HG02981 (cell line): Measurements from ENCODE around the gene RFX1.

ENCODE experiments used
- ATAC-seq: cut with Tn5 transposase; IDR thresholded peaks from one replicate; pipeline ENCODE4 v1.9.1; 2021; ENCODE audit warnings: mild to moderate bottlenecking, moderate library complexity; ENCODE audit not compliant: unreplicated experiment

The RFX1 gene

GRCh38 chr19:13961826-13962698 lies 44.1 kb downstream of the RFX1 start:
- no peak for ATAC-seq

DNA sequence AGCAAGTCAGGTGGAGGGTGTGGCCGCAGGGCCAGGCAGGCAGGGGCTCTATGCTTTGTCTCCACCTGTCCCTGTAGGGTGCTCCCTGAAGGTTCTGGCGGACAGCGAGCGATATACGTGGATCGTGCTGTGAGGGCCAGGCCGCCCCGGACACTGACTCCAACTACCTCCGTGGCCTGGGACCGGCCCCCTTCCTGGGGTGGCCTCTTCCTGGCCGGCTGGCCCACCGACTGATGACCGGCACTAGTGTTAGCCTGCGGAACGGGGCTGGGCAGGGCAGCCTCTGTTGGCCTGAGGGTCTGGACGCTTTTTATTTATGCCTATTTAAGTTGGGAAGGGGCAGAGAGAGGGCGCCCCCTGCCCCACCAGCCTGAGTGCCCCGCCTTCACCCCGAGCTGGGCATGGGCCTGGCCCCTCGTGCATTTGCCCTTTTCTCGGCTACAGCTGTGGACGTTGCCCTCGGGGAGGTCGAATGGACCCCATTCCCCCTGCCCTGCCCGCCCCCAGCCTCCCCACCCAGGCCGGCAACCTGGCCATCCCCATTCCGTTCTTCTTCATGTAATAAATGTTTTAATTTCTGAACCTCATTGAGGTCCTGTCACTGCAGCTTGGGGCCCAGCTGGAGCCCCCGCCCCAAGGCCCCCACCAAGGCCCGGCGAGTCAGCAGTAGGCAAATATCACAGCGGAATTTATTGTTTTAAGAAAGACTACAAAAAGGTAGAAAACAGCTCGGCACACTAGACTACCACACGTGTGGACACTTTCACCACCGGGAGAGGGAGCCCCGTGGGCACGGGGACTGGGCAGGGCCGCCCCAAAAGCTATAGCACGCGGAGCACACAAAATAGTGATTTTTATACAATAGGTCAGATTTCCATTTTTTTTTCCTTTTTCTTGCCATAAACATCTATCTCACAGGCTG lies 45.0 kb downstream of the RFX1 start:
- ATAC-seq: no peak

GRCh38 chr19:13959962-13960862 lies 45.9 kb downstream of the RFX1 start:
- no peak for ATAC-seq

GRCh38 chr19:13959141-13959961 lies 46.8 kb downstream of the RFX1 start:
- no peak for ATAC-seq

DNA sequence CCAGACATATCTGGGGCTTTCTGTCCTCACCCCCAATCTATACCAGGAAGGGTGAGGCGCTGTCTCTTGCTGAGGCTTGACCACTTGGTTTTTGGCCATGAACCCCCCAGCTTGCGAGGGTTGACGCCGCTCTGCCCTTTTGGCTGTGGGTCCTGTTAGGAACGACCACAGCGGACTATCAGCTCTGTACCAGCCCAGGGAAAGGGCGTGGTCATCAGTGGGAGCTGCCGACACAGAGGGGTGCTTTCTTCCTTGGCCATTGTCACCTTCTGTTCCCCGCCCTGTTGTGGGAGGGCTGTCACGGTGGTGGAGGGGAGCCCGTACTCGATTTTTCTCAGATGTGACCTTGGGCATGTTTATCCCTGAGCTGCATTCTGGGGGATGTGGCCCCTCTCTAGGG lies 48.1 kb downstream of the RFX1 start:
- no peak for ATAC-seq

DNA sequence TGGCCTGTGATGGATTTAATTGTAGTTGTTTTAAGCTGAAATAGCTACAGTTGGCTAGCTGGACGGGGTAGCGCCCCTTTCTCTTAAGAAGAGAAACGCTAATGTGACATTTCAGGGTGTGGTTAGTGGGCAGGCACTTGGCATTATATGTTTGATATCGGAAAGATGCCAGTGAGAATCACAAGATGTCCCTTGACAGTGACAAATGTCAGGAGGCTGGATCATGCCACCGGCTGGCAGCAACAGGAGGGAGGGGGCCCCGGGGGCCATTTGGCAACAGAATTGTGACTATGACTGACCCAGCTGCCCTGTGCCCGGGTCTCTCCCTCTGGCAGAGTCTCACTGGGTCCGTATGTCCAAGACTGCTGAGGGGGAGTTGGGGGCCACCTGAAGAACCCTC lies 49.1 kb downstream of the RFX1 start:
- ATAC-seq: no peak

GRCh38 chr19:13956365-13956744 lies 49.8 kb downstream of the RFX1 start:
- ATAC-seq: no peak

DNA sequence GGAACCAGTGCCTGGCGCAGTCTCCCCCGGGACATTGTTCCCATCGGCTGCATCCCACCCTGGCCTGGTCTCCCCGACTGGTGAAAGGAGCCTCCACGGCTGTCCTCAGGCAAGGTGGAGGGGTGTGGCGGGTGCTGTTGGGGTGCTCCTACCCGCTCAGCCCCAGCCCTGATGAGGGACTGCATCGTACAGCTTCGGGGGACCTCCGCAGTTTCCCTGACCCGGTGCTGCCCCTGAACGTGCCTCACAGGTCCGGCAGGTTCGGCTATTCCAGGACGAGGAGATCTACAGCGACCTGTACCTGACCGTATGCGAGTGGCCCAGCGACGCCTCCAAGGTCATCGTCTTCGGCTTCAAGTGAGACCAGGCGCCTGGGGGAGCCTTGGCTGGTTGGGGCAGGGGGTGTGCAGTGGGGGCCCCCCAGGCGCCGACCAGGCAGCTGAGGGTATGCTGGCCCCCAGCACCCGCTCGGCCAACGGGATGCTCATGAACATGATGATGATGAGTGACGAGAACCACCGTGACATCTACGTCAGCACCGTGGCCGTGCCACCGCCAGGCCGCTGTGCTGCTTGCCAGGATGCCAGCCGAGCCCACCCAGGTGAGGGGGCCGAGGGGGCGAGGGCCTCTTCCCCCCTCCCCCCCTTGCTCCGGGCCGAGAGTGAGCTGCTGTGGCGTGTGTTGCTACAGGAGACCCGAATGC lies 50.3 kb downstream of the RFX1 start:
- ATAC-seq: no peak

- no peak for ATAC-seq
Measured at GRCh38 chr19:13954185-13954584, 51.9 kb downstream of the RFX1 start.

DNA sequence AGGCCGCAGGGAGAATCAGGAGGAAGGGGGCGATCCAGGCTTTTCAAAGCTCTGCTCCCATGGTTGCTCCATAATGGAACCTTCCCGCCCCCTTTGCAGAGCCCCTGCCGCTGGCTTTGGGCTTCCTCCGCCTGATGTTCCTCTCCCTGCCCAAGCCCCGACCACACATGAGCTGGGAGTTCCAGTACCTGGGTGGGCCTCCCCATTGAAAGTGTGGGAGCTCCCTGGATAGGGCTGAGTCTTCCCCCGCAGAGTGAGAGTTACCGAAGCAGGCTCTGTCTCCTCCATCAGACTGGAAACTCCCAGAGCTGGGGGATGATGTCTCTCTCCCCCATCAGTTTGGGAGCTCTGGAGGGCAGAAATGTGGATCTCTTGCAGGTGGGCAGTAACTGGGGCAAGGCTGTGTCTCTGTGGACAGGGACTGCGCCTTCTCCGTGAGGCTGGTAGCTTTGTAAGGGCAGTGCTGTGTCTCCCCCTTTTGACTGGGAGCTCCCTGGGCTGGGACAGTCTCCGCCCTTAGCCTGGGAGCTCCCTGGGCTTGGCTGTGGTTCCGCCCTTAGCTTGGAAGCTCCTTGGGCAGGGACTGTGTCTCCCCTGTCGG lies 53.1 kb downstream of the RFX1 start:
- no peak for ATAC-seq

GRCh38 chr19:13952154-13952930 lies 53.8 kb downstream of the RFX1 start, which contains the start of gene DCAF15:
DCAF15 (plus strand) TSS chr19:13952509; CDS start chr19:13952513, 4 bp downstream.
- ATAC-seq: peak; percentile 98

DNA sequence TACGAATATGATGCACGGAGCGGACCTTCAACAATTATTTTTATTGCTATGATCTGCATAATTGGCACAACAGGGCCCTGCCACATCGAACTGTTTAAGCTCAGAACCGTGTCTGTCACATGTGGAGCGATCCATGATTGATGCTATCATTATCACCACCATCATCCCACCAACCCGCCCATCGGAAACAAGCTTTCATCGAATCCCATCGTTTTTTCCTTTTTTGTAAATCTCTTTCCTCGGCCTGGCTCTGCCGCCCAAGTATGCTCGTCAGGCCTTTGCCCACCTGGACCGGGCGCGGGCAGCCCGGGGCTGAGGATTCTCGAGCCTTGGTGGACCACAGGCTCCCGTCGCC lies 54.3 kb downstream of the RFX1 start:
- no peak for ATAC-seq

DNA sequence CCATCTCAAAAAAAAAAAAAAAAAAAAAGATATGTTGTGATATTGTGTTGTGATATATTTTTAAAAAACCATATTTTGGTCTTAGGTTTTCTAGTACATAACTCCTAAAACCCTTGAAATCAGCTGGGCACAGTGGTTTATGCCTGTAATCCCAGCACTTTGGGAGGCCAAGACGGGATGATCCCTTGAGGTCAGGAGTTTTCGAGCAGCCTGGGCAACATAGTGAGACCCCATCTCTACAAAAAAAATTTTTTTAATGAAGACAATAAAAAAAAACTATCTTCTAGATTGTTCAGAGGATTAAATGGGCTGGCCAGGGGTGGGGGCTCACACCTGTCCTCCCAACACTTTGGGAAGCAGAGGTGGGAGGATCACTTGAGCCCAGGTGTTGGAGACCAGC lies 55.1 kb downstream of the RFX1 start:
- ATAC-seq: no peak

DNA sequence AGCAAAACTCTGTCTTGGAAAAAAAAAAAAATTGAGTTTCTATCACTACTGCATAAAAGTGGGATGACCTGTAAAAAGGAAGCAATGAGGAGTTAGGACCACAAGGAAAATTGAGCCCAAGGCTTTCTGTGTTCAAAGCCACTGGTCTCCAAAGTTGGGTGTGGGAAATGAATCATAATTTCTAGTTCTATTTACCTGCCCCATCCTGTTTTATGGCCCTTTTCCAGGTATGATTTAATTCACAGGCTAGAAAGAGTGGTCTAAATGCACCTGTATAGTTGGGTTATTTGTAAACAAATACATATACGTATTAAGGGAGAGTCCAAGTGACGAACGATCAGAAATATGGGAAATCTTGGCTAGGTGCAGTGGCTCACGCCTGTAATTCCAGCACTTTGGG lies 59.7 kb downstream of the RFX1 start:
- ATAC-seq: no peak

DNA sequence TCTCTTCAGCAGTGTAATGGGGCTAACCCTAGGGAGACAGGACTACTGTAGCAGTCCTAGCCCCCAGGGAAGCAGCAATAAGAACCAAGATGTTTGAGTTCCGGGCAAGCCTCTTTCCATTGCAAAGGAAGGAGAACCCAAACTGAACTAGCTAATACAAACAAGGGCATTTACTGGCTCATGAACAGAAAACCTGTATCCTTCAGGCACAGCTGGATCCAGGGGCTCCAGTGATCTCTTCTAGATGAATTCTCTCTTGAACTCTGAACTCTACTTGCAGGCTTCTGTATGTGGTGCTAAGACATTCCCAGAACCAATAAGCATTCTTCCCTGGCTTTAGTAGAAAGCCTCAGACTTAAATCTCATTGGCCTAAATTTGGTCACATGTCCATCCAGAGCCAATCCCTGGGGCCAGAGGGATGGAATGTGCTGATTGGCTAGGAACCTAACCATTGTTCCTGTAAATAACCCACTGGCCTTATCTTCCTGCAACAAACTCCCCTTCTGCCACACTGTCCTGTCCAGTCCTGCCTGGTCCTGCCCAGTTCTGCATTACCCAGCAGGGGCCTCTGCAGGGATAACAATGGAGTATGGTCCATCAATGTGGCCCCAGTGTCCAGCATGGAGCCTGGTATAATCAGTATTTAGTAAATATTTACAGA lies 64.0 kb downstream of the RFX1 start:
- ATAC-seq: no peak

DNA sequence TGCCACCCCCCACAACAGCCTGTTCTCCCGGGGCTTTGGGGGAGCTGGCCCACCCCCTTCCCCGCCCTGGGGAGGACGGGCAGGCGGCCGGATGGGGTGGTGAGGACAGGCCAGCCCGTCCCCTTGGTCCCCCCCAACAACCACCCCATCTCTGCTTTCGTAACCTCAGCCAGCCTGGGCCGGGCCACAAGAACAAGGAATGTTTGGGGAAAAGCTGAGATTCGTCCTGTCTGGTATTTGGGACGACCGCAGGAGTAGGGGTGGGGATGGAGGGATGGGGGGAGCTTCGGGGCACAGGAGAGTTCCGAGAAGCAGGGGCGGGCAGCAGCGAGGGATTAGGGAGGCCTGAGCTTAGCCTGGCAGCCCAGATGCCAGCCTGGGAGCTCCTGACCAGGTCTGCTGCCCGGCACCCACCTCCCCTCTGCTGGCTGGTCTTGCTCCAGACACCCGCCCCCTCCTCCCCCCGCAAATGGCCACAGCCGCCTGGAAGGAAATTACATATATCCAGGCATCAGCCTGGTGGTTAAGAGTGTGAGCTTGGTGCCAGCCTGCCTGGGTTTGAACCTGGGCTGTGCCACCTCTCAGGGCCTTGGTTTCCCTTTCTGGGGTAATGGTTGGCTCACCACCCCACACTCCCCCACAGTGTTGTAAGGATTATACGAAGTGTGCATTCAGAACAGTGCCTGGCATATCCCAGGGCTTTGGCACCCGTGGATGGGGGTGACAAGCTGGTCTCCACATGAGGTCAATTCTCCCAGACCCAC lies 67.6 kb downstream of the RFX1 start, which contains the start of gene PODNL1:
Gene PODNL1, minus strand, starts transcription at position 117 of the 764 bp plus-strand sequence. CDS start 236 bp downstream, outside the sequence.
- ATAC-seq: no peak
